Gastrocnemius medialis (tissue), 4 donors: ENCODE data around the gene CLCF1.

ENCODE experiments used
- POLR2A ChIP-seq, 2 donors: fragments of 450-650 bp; IDR thresholded peaks; one replicate each; pipeline ENCODE4 v1.6.1; 2017; ENCODE audit warnings: antibody characterized with exemption in 2 of 2, mild to moderate bottlenecking in 2 of 2, moderate library complexity in 2 of 2
- TF ChIP-seq, protein P1 (sequence below), 5 experiments: fragments of 450-650 bp in 3 of 5; fragments of 200-600 bp in 2 of 5; sonication (generic) in 2 of 5; IDR thresholded peaks in 4 of 5; conservative IDR thresholded peaks in 1 of 5; 1 replicate in 4 of 5; 2 replicates in 1 of 5; pipeline ENCODE4 v1.5.1; 2016 to 2019; ENCODE audit warnings: antibody characterized with exemption in 5 of 5, mild to moderate bottlenecking in 3 of 5, moderate library complexity in 3 of 5

DNA sequence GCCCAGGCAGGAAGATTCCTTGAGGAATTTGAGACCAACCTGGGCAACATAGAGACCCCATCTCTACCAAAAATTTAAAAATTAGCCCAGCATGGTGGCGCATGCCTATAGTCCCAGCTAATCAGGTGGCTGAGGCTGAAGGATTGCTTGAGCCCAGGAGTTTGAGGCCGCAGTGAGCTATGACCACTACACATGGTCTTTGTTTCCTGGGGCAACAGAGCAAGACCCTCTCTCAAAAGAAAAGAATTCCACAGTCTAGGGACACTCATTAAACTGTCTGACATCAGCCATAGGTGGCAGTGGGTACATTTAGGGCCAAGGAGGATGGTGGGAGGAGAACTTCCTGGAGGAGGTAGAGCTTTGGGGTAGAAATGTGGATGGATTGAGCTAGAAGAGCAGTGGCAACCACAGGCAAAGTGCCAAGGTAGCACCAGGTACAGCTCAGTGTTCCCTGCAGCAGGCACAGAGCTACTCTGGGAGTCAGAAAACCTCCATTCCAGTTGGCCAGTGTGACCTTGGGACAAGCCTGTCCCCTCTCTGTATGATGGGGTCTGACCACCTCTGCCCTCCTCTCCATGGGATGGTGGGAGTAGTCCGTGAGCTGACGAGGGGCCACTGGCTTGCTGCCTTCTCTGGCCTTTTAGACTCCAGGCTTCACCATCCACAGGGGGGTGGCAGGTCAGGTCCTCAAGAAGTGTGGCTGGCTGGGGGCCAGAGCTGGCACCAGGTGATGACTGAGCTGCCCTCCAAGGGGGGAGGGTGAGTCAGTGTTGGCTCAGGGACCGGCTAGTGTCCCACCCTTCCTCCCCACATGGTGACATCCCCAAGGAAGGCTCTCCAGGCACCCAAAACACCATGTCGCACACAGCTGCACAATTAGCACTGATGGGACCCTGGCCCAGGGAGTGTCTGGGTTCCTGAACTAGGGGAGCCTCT is 3.7 kb upstream of the CLCF1 start:
- TF ChIP-seq, protein P1, sequence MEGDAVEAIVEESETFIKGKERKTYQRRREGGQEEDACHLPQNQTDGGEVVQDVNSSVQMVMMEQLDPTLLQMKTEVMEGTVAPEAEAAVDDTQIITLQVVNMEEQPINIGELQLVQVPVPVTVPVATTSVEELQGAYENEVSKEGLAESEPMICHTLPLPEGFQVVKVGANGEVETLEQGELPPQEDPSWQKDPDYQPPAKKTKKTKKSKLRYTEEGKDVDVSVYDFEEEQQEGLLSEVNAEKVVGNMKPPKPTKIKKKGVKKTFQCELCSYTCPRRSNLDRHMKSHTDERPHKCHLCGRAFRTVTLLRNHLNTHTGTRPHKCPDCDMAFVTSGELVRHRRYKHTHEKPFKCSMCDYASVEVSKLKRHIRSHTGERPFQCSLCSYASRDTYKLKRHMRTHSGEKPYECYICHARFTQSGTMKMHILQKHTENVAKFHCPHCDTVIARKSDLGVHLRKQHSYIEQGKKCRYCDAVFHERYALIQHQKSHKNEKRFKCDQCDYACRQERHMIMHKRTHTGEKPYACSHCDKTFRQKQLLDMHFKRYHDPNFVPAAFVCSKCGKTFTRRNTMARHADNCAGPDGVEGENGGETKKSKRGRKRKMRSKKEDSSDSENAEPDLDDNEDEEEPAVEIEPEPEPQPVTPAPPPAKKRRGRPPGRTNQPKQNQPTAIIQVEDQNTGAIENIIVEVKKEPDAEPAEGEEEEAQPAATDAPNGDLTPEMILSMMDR (IDR thresholded peaks at IDR 0.05 in 4 of 5, conservative IDR thresholded peaks at IDR 0.05 in 1 of 5): no peak
- no peak for TF ChIP-seq POLR2A (IDR thresholded peaks at IDR 0.05)
